OCI-LY1 (cell line): ENCODE data around the gene ACAD11.

Experiments
- EZH2 ChIP-seq: fragments of 200-600 bp; sonication (generic), shearing (Covaris generic); IDR thresholded peaks from 2 replicates; pipeline ENCODE4 v1.8.0; 2017; ENCODE audit warnings: borderline replicate concordance, mixed run types, mild to moderate bottlenecking, antibody characterized with exemption, low read length, moderate library complexity, mixed read lengths
- TF ChIP-seq, protein P1 (sequence below): fragments of 200-600 bp; sonication (generic), shearing (Covaris generic); IDR thresholded peaks from 2 replicates; pipeline ENCODE4 v1.5.1; 2017; ENCODE audit warnings: mild to moderate bottlenecking, antibody characterized with exemption, low read length, moderate library complexity, mixed read lengths

DNA sequence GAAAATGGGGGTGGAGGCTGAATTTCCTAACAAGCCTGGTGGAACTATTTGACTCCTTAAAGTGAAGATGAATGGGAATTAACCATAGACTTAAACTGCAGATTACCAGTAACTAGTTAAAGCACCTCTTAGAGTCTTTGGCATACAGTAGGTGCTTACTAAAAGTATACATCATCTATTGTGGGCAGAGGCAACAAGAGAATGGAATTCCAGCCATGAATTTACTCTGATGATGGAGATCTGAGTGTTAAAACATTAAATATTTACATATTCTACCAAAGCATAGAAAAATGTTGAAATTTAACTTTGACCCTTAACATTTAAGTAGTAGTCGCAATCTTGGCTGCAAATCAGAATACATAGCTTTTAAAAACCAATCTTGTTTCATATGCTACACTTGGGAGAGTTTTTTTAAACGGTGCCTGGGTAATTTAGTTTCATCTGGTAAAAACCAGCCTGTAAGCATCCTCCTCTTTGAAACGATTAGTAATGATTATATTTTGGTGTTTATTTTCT is 5.7 kb upstream of the ACAD11 start:
- TF ChIP-seq, protein P1, sequence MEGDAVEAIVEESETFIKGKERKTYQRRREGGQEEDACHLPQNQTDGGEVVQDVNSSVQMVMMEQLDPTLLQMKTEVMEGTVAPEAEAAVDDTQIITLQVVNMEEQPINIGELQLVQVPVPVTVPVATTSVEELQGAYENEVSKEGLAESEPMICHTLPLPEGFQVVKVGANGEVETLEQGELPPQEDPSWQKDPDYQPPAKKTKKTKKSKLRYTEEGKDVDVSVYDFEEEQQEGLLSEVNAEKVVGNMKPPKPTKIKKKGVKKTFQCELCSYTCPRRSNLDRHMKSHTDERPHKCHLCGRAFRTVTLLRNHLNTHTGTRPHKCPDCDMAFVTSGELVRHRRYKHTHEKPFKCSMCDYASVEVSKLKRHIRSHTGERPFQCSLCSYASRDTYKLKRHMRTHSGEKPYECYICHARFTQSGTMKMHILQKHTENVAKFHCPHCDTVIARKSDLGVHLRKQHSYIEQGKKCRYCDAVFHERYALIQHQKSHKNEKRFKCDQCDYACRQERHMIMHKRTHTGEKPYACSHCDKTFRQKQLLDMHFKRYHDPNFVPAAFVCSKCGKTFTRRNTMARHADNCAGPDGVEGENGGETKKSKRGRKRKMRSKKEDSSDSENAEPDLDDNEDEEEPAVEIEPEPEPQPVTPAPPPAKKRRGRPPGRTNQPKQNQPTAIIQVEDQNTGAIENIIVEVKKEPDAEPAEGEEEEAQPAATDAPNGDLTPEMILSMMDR: no peak
- TF ChIP-seq EZH2: no peak
